Measurements from ENCODE around the gene TUBB4A. TPM values are rescaled to one million over a fixed set of nuclear protein-coding genes. Genes with fewer than 3 reads are reported as not detected.

The TUBB4A gene
- total and polyA plus RNA-seq, 9 of the 15 experiments (the other 6 are each of a cell fraction or from before 2014, with no cell fraction given) = 0.14 to 7.0 (median 0.75) TPM

GRCh38 chr19:6530386-6531162 is 28.5 kb upstream of the TUBB4A start, which contains the start of gene TNFSF9 (continued):
- TF ChIP-seq, protein P1, sequence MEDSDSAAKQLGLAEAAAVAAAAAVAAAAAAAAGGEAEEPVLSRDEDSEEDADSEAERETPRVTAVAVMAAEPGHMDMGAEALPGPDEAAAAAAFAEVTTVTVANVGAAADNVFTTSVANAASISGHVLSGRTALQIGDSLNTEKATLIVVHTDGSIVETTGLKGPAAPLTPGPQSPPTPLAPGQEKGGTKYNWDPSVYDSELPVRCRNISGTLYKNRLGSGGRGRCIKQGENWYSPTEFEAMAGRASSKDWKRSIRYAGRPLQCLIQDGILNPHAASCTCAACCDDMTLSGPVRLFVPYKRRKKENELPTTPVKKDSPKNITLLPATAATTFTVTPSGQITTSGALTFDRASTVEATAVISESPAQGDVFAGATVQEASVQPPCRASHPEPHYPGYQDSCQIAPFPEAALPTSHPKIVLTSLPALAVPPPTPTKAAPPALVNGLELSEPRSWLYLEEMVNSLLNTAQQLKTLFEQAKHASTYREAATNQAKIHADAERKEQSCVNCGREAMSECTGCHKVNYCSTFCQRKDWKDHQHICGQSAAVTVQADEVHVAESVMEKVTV (CRISPR knock-in tag; IDR thresholded peaks at IDR 0.05) = no peak

GRCh38 chr19:6529937-6530385 is 27.9 kb upstream of the TUBB4A start:
- no peaks in the 10 kb centered on the region for H3K9me3 ChIP-seq (replicated peaks; ENCODE audit: control insufficient read depth, insufficient read depth, low read depth, low read length)
- no peak for FAIRE-seq
- TSS peak; percentile 75 for BruUV-seq (replicated peaks)
- in situ Hi-C loops (cut with MboI) (loop anchor here (10.0 kb wide), 1 partner anchor 335 kb away; no protein-coding TSS in a partner anchor), intact Hi-C loops (cut with micrococcal nuclease) (no loop called here)
- peak overlapping the region; percentile 96 for H2AFZ ChIP-seq (ENCODE audit: low read depth, low read length)
- ATAC-seq = no peak
- peaks cover 10% of the 10 kb centered on the region; the same call in 2 of the 3 replicates for H3K36me3 ChIP-seq (ENCODE audit: control insufficient read depth, insufficient read depth, low read length)
- no peak for DNase-seq (ENCODE audit: extremely low read depth in 1 of 4, low spot score in 3 of 4)
- peak overlapping the region; percentile 94 to 95; a peak in 2 of 4 replicates for H3K9ac ChIP-seq (ENCODE audit: insufficient read depth in 1 of 2, low read depth in 2 of 2, low read length in 2 of 2)
- H3K4me2 ChIP-seq (ENCODE audit: insufficient read depth, low read length) = peak overlapping the region; percentile 97
- H3K4me3 ChIP-seq = peak overlapping the region; percentile 83
- H3K4me1 ChIP-seq (replicated peaks in 1 of 2; ENCODE audit: control insufficient read depth in 2 of 2, insufficient read depth in 2 of 2, low read length in 2 of 2) = peaks cover 33 to 58% of the 10 kb centered on the region in 2 experiments
- H3K27me3 ChIP-seq (ENCODE audit: control insufficient read depth in 2 of 2, insufficient read depth in 2 of 2, low read length in 2 of 2) = no peaks in the 10 kb centered on the region
- POLR2A ChIA-PET = interaction anchor here (0.5 to 3.1 kb wide), 21 partner anchors 7 to 810 kb away, joined by 3 to 30 read pairs (median 5); partner anchors contain the start of genes ALKBH7, CATSPERD, LONP1 and SH2D3A
- WGBS (ENCODE audit: insufficient coverage, low coverage, missing lambda C conversion rate) = 0% methylated on average over 2 of the region's 2 CpGs
- CTCF ChIA-PET (ENCODE audit: low intra/inter-chr PET ratio) = interaction anchor here (0.7 kb wide), 1 partner anchor 104 kb away, joined by 3 read pairs; no protein-coding TSS in a partner anchor
- peaks cover 7% of the 10 kb centered on the region for H3K9me1 ChIP-seq (ENCODE audit: control insufficient read depth, insufficient read depth, low read length)
- peaks cover 25% of the 10 kb centered on the region for H3K79me2 ChIP-seq (ENCODE audit: control insufficient read depth, insufficient read depth, low read length)
- peak overlapping the region; percentile 99 for H3K27ac ChIP-seq (ENCODE audit: extremely low read depth, low read depth, low read length)
- H4K20me1 ChIP-seq (replicated peaks; ENCODE audit: control insufficient read depth, insufficient read depth, low read length) = no peaks in the 10 kb centered on the region; the same call in 1 of the 2 replicates
- TF ChIP-seq NCOA2 (IDR thresholded peaks at IDR 0.05; ENCODE audit: partially characterized antibody in 2 of 2) = peak in 1 of 2 experiments; percentile 57
- peak; percentile 97 for TF ChIP-seq ADNP (tag; IDR thresholded peaks at IDR 0.05)
- 0 out of 2 replicates have a peak, but pooled peaks have one; percentile 8 for TF ChIP-seq SOX6 (IDR thresholded peaks at IDR 0.05)
- 0 out of 2 replicates have a peak, but pooled peaks have one; percentile 35 for TF ChIP-seq ZBTB49 (CRISPR knock-in tag; IDR thresholded peaks at IDR 0.05; ENCODE audit: borderline replicate concordance)
- TF ChIP-seq, protein P2, sequence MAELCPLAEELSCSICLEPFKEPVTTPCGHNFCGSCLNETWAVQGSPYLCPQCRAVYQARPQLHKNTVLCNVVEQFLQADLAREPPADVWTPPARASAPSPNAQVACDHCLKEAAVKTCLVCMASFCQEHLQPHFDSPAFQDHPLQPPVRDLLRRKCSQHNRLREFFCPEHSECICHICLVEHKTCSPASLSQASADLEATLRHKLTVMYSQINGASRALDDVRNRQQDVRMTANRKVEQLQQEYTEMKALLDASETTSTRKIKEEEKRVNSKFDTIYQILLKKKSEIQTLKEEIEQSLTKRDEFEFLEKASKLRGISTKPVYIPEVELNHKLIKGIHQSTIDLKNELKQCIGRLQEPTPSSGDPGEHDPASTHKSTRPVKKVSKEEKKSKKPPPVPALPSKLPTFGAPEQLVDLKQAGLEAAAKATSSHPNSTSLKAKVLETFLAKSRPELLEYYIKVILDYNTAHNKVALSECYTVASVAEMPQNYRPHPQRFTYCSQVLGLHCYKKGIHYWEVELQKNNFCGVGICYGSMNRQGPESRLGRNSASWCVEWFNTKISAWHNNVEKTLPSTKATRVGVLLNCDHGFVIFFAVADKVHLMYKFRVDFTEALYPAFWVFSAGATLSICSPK (IDR thresholded peaks at IDR 0.05; ENCODE audit: borderline replicate concordance) = no peak
- TF ChIP-seq ZNF512 (tag; IDR thresholded peaks at IDR 0.05) = 0 out of 2 replicates have a peak, but pooled peaks have one; percentile 49
- TF ChIP-seq ZNF232 (CRISPR knock-in tag; IDR thresholded peaks at IDR 0.05) = 0 out of 2 replicates have a peak, but pooled peaks have one; percentile 35
- 0 out of 2 replicates have a peak, but pooled peaks have one; percentile 63 for TF ChIP-seq ZZZ3 (IDR thresholded peaks at IDR 0.05)
